ENCODE data around the gene KLHL8. TPM values are rescaled to one million over a fixed set of nuclear protein-coding genes. Genes with fewer than 3 reads are reported as not detected.

The KLHL8 gene
- total RNA-seq, 1 donor = 14.2 TPM

GRCh38 chr4:87188048-87188447 lies 32.4 kb downstream of the KLHL8 start:
- TF ChIP-seq CTCF (IDR thresholded peaks at IDR 0.05; ENCODE audit: insufficient read depth, low read depth, low read length) = no peak
- DNase-seq (ENCODE audit: low read depth) = no peak
- no peak overlapping the region for H3K4me3 ChIP-seq (ENCODE audit: low read depth, low read length)

GRCh38 chr4:87185146-87185870 lies 35.1 kb downstream of the KLHL8 start:
- DNase-seq (ENCODE audit: low read depth) = no peak
- TF ChIP-seq CTCF (IDR thresholded peaks at IDR 0.05; ENCODE audit: insufficient read depth, low read depth, low read length) = no peak
- H3K4me3 ChIP-seq (ENCODE audit: low read depth, low read length) = no peak overlapping the region

GRCh38 chr4:87180767-87181166 lies 39.7 kb downstream of the KLHL8 start:
- DNase-seq (ENCODE audit: low read depth) = no peak
- TF ChIP-seq CTCF (IDR thresholded peaks at IDR 0.05; ENCODE audit: insufficient read depth, low read depth, low read length) = no peak
- no peak overlapping the region for H3K4me3 ChIP-seq (ENCODE audit: low read depth, low read length)

- DNase-seq (ENCODE audit: low read depth) = no peak
- no peak overlapping the region for H3K4me3 ChIP-seq (ENCODE audit: low read depth, low read length)
- no peak for TF ChIP-seq CTCF (IDR thresholded peaks at IDR 0.05; ENCODE audit: insufficient read depth, low read depth, low read length)
Observed at GRCh38 chr4:87179751-87180150, 40.7 kb downstream of the KLHL8 start.

- no peak for DNase-seq (ENCODE audit: low read depth)
- H3K4me3 ChIP-seq (ENCODE audit: low read depth, low read length) = no peak overlapping the region
- no peak for TF ChIP-seq CTCF (IDR thresholded peaks at IDR 0.05; ENCODE audit: insufficient read depth, low read depth, low read length)
Observed at GRCh38 chr4:87174672-87175071, 45.7 kb downstream of the KLHL8 start.

- TF ChIP-seq CTCF (IDR thresholded peaks at IDR 0.05; ENCODE audit: insufficient read depth, low read depth, low read length) = no peak
- no peak for DNase-seq (ENCODE audit: low read depth)
- no peak overlapping the region for H3K4me3 ChIP-seq (ENCODE audit: low read depth, low read length)
Observed at GRCh38 chr4:87171944-87172343, 48.5 kb downstream of the KLHL8 start.
